Activated CD8-positive, alpha-beta T cell treated with anti-CD3 and anti-CD28 coated beads for 36 hours (primary cell): ENCODE data around the gene KCNMA1. TPM values are rescaled to one million over a fixed set of nuclear protein-coding genes. Genes with fewer than 3 reads are reported as not detected.

Experiments used
- ATAC-seq: fragments of 200-7000 bp; cut with Tn5 transposase; one replicate; pipeline ENCODE4 v1.10.0; 2021; ENCODE audit warnings: mild to moderate bottlenecking, moderate library complexity
- CTCF ChIA-PET: fragments of 350-600 bp; sonication (Branson Sonifier 250); formaldehyde crosslinking; loops from one replicate; lab custom pipeline; 2021; ENCODE audit warnings: antibody characterized with exemption; lab: Charles Lee
- POLR2A ChIA-PET: fragments of 350-600 bp; sonication (Branson Sonifier 250); formaldehyde crosslinking; loops from one replicate; lab custom pipeline; 2021; ENCODE audit warnings: antibody characterized with exemption; lab: Charles Lee
- DNase-seq: peaks from one replicate; pipeline ENCODE4 v3.0.0-alpha.2; 2020
- H3K27ac Mint-ChIP-seq: one replicate; pipeline ENCODE4 v1.8.0; 2021; ENCODE audit warnings: mild to moderate bottlenecking, mixed read lengths
- H3K27me3 Mint-ChIP-seq: one replicate; pipeline ENCODE4 v1.8.0; 2021; ENCODE audit warnings: mixed read lengths
- H3K36me3 Mint-ChIP-seq: one replicate; pipeline ENCODE4 v1.8.0; 2021; ENCODE audit warnings: low read depth, mixed read lengths
- H3K4me1 Mint-ChIP-seq: one replicate; pipeline ENCODE4 v1.8.0; 2021; ENCODE audit warnings: low read depth, mixed read lengths
- H3K4me3 Mint-ChIP-seq: one replicate; pipeline ENCODE4 v1.8.0; 2021; ENCODE audit warnings: mild to moderate bottlenecking, moderate library complexity, mixed read lengths
- H3K9me3 Mint-ChIP-seq: one replicate; pipeline ENCODE4 v1.8.0; 2021; ENCODE audit warnings: mixed read lengths
- CTCF ChIP-seq: fragments of 200-600 bp; IDR thresholded peaks from one replicate; pipeline ENCODE4 v1.8.0; 2022; ENCODE audit warnings: antibody characterized with exemption, mild to moderate bottlenecking
- intact Hi-C: fragments of 100-400 bp; cut with micrococcal nuclease; formaldehyde crosslinking; loops from one replicate; pipeline ENCODE4 v1.10.0; 2022
- total RNA-seq, 2 experiments: library from RNA; stranded (reverse); gene quantifications; one replicate each; pipeline ENCODE4 v1.2.3, GENCODE V29; 2021

Gene KCNMA1
- total RNA-seq, 2 experiments from 2014 or later, result 0.18 TPM; not detected in 1

DNA sequence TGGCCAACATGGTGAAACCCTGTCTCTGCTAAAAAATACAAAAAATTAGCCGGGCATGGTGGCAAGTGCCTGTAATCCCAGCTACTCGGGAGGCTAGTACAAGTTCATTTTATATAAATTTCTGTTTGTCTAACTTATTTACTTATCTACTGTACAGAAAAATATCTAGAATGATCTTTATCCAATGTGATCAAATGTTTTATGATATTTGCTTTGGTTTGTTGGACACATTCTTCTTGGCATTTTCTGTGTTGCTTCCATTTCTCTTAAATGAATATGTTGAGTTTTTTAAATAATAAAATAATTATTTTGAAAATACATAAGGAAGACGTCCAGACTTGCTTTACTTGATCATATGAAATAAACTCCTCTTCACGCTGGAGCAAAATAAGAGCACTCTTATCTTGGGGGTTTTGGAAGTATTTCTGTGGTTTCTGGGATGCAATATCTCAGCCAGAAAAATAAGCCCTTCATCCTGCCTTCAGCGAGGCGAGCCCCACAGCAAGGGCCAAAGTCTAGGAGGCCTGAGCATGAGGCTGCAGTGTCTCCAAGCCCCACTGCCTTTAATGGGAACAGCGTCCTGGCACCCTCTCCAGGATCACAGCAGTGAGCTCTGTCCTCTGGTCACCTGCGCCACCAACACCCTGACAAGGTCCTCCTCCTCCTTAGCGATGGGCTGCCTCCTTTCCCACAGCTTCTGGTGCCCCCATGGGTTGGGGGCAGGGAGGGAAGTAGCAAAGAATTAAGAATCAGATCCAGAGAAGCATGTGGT lies 480.2 kb downstream of the KCNMA1 start:
- no peak for ATAC-seq
- no peak for TF ChIP-seq CTCF
- CTCF ChIA-PET, result interaction anchor here (1.0 to 2.0 kb wide), 2 partner anchors 9 to 17 kb away, joined by 3 to 10 read pairs; no protein-coding TSS in a partner anchor
- H3K4me1 Mint-ChIP-seq, result no peaks in the 10 kb centered on the region
- peaks cover 13% of the 10 kb centered on the region for H3K27me3 Mint-ChIP-seq
- H3K27ac Mint-ChIP-seq, result no peak overlapping the region
- DNase-seq, result no peak
- POLR2A ChIA-PET, result no interaction called here
- intact Hi-C loops, result no loop called here
- no peaks in the 10 kb centered on the region for H3K9me3 Mint-ChIP-seq
- H3K4me3 Mint-ChIP-seq, result no peak overlapping the region
- no peaks in the 10 kb centered on the region for H3K36me3 Mint-ChIP-seq

DNA sequence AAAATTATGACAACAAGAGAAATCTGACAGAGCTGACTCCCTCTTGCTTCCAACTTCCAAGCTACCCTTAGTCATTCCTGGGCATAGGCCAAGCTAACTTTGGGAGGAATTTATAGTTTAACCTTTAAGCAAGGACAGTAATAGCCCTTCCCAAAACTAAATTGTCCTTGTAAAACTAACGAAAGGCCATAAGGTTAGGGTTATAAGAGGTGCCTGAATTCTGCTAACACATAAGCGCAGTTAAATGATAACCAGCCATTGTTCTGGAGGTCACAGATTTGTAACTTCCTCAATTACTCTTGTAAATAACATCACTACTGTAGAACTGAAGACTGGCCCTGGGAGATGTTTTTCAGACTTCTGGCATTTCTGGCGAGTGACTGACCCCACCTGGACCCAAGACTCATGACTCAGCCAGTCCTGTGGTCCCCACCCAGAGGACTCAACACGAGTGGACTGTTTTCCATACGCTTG lies 481.2 kb downstream of the KCNMA1 start:
- H3K27ac Mint-ChIP-seq, result no peak overlapping the region
- H3K36me3 Mint-ChIP-seq, result no peaks in the 10 kb centered on the region
- no peaks in the 10 kb centered on the region for H3K4me1 Mint-ChIP-seq
- H3K27me3 Mint-ChIP-seq, result peaks cover 11% of the 10 kb centered on the region
- H3K4me3 Mint-ChIP-seq, result no peak overlapping the region
- intact Hi-C loops, result no loop called here
- no peak for TF ChIP-seq CTCF
- DNase-seq, result no peak
- ChIA-PET CTCF (interaction anchor here (2.0 kb wide), 1 partner anchor 10 kb away, joined by 10 read pairs; no protein-coding TSS in a partner anchor), POLR2A (interaction anchor here (0.6 kb wide), 1 partner anchor 15 kb away, joined by 3 read pairs; no protein-coding TSS in a partner anchor)
- ATAC-seq, result no peak
- H3K9me3 Mint-ChIP-seq, result no peaks in the 10 kb centered on the region

GRCh38 chr10:77152256-77152655 lies 485.4 kb downstream of the KCNMA1 start:
- Mint-ChIP-seq H3K4me3 (no peak overlapping the region), H3K27me3 (peaks cover 2% of the 10 kb centered on the region), H3K27ac (no peak overlapping the region), H3K36me3 (no peaks in the 10 kb centered on the region), H3K9me3 (no peaks in the 10 kb centered on the region), H3K4me1 (no peaks in the 10 kb centered on the region)
- no peak for ATAC-seq
- TF ChIP-seq CTCF, result no peak
- intact Hi-C loops, result no loop called here
- DNase-seq, result no peak
- POLR2A ChIA-PET, result no interaction called here
- CTCF ChIA-PET, result interaction anchor here (1.5 to 1.7 kb wide), 2 partner anchors 13 to 21 kb away, joined by 3 to 4 read pairs; no protein-coding TSS in a partner anchor

- no peak for ATAC-seq
- ChIA-PET CTCF (interaction anchor here (1.5 to 1.7 kb wide), 2 partner anchors 14 to 22 kb away, joined by 3 to 4 read pairs; no protein-coding TSS in a partner anchor), POLR2A (no interaction called here)
- Mint-ChIP-seq H3K4me1 (no peaks in the 10 kb centered on the region), H3K4me3 (no peak overlapping the region), H3K27ac (no peak overlapping the region), H3K9me3 (no peaks in the 10 kb centered on the region), H3K36me3 (no peaks in the 10 kb centered on the region), H3K27me3 (peaks cover 2% of the 10 kb centered on the region)
- no peak for TF ChIP-seq CTCF
- intact Hi-C loops, result no loop called here
- DNase-seq, result no peak
Measured at GRCh38 chr10:77151408-77151807, 486.2 kb downstream of the KCNMA1 start.

GRCh38 chr10:77149706-77150105 lies 487.9 kb downstream of the KCNMA1 start:
- Mint-ChIP-seq H3K27me3 (peaks cover 2% of the 10 kb centered on the region), H3K36me3 (no peaks in the 10 kb centered on the region), H3K4me3 (no peak overlapping the region), H3K4me1 (no peaks in the 10 kb centered on the region), H3K9me3 (no peaks in the 10 kb centered on the region), H3K27ac (no peak overlapping the region)
- ChIA-PET CTCF (no interaction called here), POLR2A (no interaction called here)
- DNase-seq (no peak), ATAC-seq (no peak)
- no peak for TF ChIP-seq CTCF
- intact Hi-C loops, result no loop called here
